ENCODE results near the gene SOAT1.
"Not testable (repeated sequence)": the region's sequence is repeated elsewhere in the genome, so short reads cannot be mapped to it uniquely, and the experiment has no call there.

The SOAT1 gene

GRCh38 chr1:179293340-179294327, at the start of gene SOAT1:
Gene SOAT1 (plus strand): TSS chr1:179293797. CDS start chr1:179302685, 8,888 bp downstream.
- peak; percentile 94 for DNase-seq (ENCODE audit: low spot score)

- DNase-seq (ENCODE audit: low spot score) = not testable (repeated sequence)
These were observed 48.2 kb upstream of the SOAT1 start for GRCh38 chr1:179245426-179245825.

- no peak for DNase-seq (ENCODE audit: low spot score)
These were observed 45.7 kb upstream of the SOAT1 start for GRCh38 chr1:179247923-179248322.

GRCh38 chr1:179251675-179252074, 41.9 kb upstream of the SOAT1 start:
- peak; percentile 34 for DNase-seq (ENCODE audit: low spot score)

GRCh38 chr1:179252606-179253005, 41.0 kb upstream of the SOAT1 start:
- DNase-seq (ENCODE audit: low spot score) = no peak

- no peak for DNase-seq (ENCODE audit: low spot score)
These were observed 40.2 kb upstream of the SOAT1 start for GRCh38 chr1:179253286-179253972.

GRCh38 chr1:179262183-179262582, 31.4 kb upstream of the SOAT1 start:
- DNase-seq (ENCODE audit: low spot score) = no peak

- no peak for DNase-seq (ENCODE audit: low spot score)
These were observed 30.5 kb upstream of the SOAT1 start for GRCh38 chr1:179263121-179263520.

- DNase-seq (ENCODE audit: low spot score) = no peak
These were observed 29.1 kb upstream of the SOAT1 start for GRCh38 chr1:179264507-179264906.

- DNase-seq (ENCODE audit: low spot score) = no peak
These were observed 24.5 kb upstream of the SOAT1 start for GRCh38 chr1:179269071-179269470.

GRCh38 chr1:179274424-179274823, 19.2 kb upstream of the SOAT1 start:
- DNase-seq (ENCODE audit: low spot score) = not testable (repeated sequence)

- DNase-seq (ENCODE audit: low spot score) = no peak
These were observed 14.7 kb upstream of the SOAT1 start for GRCh38 chr1:179278920-179279319.

GRCh38 chr1:179283992-179284391, 9.6 kb upstream of the SOAT1 start:
- DNase-seq (ENCODE audit: low spot score) = no peak

GRCh38 chr1:179287946-179288345, 5.7 kb upstream of the SOAT1 start:
- no peak for DNase-seq (ENCODE audit: low spot score)

- no peak for DNase-seq (ENCODE audit: low spot score)
These were observed 4.6 kb upstream of the SOAT1 start for GRCh38 chr1:179288977-179289376.

GRCh38 chr1:179295164-179295755, 1.7 kb downstream of the SOAT1 start:
- no peak for DNase-seq (ENCODE audit: low spot score)

GRCh38 chr1:179296356-179297104, 2.9 kb downstream of the SOAT1 start:
- no peak for DNase-seq (ENCODE audit: low spot score)

- no peak for DNase-seq (ENCODE audit: low spot score)
These were observed 3.4 kb downstream of the SOAT1 start for GRCh38 chr1:179297105-179297378.

GRCh38 chr1:179298952-179299351, 5.4 kb downstream of the SOAT1 start:
- DNase-seq (ENCODE audit: low spot score) = no peak

GRCh38 chr1:179300112-179300511, 6.5 kb downstream of the SOAT1 start:
- no peak for DNase-seq (ENCODE audit: low spot score)

GRCh38 chr1:179302070-179302469, 8.5 kb downstream of the SOAT1 start:
- DNase-seq (ENCODE audit: low spot score) = no peak

- DNase-seq (ENCODE audit: low spot score) = no peak
These were observed 9.7 kb downstream of the SOAT1 start for GRCh38 chr1:179303200-179303785.

Measured in AG08396 (cell line).